ENCODE measurements around the gene IGFBP1. TPM values are rescaled to one million over a fixed set of nuclear protein-coding genes. Genes with fewer than 3 reads are reported as not detected.
"Not testable (repeated sequence)": the region's sequence is repeated elsewhere in the genome, so short reads cannot be mapped to it uniquely, and the experiment has no call there.

IGFBP1 gene
- total RNA-seq, 2 donors from 2014 or later = not detected

- H3K27ac Mint-ChIP-seq = peak overlapping the region; percentile 32 to 65
- H3K9me3 Mint-ChIP-seq = peaks cover 5% of the 10 kb centered on the region in 2 donors
- DNase-seq (ENCODE audit: low spot score in 2 of 2) (no peak), ATAC-seq (no peak)
- peaks cover 5 to 7% of the 10 kb centered on the region in 2 donors for H3K36me3 Mint-ChIP-seq
These were observed 51.3 kb downstream of the IGFBP1 start for GRCh38 chr7:45939574-45939973.

GRCh38 chr7:45940237-45940781 is 52.0 kb downstream of the IGFBP1 start:
- ATAC-seq = peak; percentile 66 to 81
- peak overlapping the region; percentile 48 to 65 for H3K27ac Mint-ChIP-seq

GRCh38 chr7:45940939-45941338 is 52.7 kb downstream of the IGFBP1 start:
- Mint-ChIP-seq H3K36me3 (peaks cover 5 to 7% of the 10 kb centered on the region in 2 donors), H3K9me3 (peaks cover 5% of the 10 kb centered on the region in 2 donors), H3K27ac (peak overlapping the region in 1 of 2 donors; percentile 48)
- DNase-seq (ENCODE audit: low spot score in 2 of 2) (no peak), ATAC-seq (peak; percentile 7 to 56)

More at GRCh38 chr7:45940237-45940781, 52.0 kb downstream of the IGFBP1 start:
- DNase-seq (ENCODE audit: low spot score in 2 of 2) = peak in 1 of 2 donors; percentile 67
- H3K9me3 Mint-ChIP-seq, H3K36me3 Mint-ChIP-seq: not testable (repeated sequence)

Other genes starting within 250 kb of the IGFBP1 start
- gene CCDC201, start 15.4 kb upstream of the IGFBP1 start, total RNA-seq = not detected
- gene IGFBP3, start 32.8 kb downstream of the IGFBP1 start, total RNA-seq = under 1 TPM in 1 of 2 donors, not detected in 1; 0.31 TPM

All from activated naive CD4-positive, alpha-beta T cell treated with anti-CD3 and anti-CD28 coated beads, Interleukin-2, amount 50 U/mL, for 72 hours (primary cell).